CD4-positive, alpha-beta T cell (primary cell): Measurements from ENCODE around the gene PRRT1. TPM values are rescaled to one million over a fixed set of nuclear protein-coding genes. Genes with fewer than 3 reads are reported as not detected.

Experiments
- ATAC-seq: fragments of 200-7000 bp; cut with Tn5 transposase; one replicate; pipeline ENCODE4 v1.10.0; 2022; ENCODE audit warnings: mild to moderate bottlenecking; ENCODE audit not compliant: poor library complexity
- CTCF ChIA-PET: fragments of 350-600 bp; sonication (Branson Sonifier 250); formaldehyde crosslinking; loops from one replicate; lab custom pipeline; 2021; ENCODE audit warnings: antibody characterized with exemption, inconsistent platforms; lab: Charles Lee
- POLR2A ChIA-PET: fragments of 350-600 bp; sonication (Branson Sonifier 250); formaldehyde crosslinking; loops from one replicate; lab custom pipeline; 2021; ENCODE audit warnings: antibody characterized with exemption, inconsistent platforms; lab: Charles Lee
- DNase-seq, 14 experiments: peaks; one replicate each; pipeline ENCODE4 v3.0.0-alpha.2; 2013 to 2020; ENCODE audit warnings: mixed read lengths in 2 of 14
- H3K27ac ChIP-seq, 2 donors: one replicate each; pipeline versions ENCODE4 v1.5.1 to v1.7.0; 2013; ENCODE audit warnings: low read length in 2 of 2, low read depth in 1 of 2, mild to moderate bottlenecking in 1 of 2
- H3K27me3 ChIP-seq, 2 experiments: 1 replicate in 1 of 2; 2 replicates in 1 of 2; pipeline versions ENCODE4 v1.6.1 to v1.7.0; 2013; ENCODE audit warnings: low read length in 2 of 2, control low read depth in 1 of 2, mild to moderate bottlenecking in 1 of 2, moderate library complexity in 1 of 2; ENCODE audit not compliant: insufficient read depth in 2 of 2, control insufficient read depth in 1 of 2
- H3K36me3 ChIP-seq: one replicate; pipeline ENCODE4 v1.6.1; 2013; ENCODE audit warnings: low read length, control low read depth; ENCODE audit not compliant: insufficient read depth
- H3K4me1 ChIP-seq: one replicate; pipeline ENCODE4 v1.6.1; 2013; ENCODE audit warnings: low read length, control low read depth; ENCODE audit not compliant: insufficient read depth
- H3K4me3 ChIP-seq: one replicate; pipeline ENCODE4 v1.5.1; 2013; ENCODE audit warnings: mild to moderate bottlenecking, low read length, moderate library complexity
- H3K9me3 ChIP-seq, 2 experiments: 1 replicate in 1 of 2; 2 replicates in 1 of 2; pipeline versions ENCODE4 v1.6.1 to v1.7.0; 2013; ENCODE audit warnings: low read length in 2 of 2, mild to moderate bottlenecking in 2 of 2, control low read depth in 1 of 2, moderate library complexity in 1 of 2; ENCODE audit not compliant: control insufficient read depth in 1 of 2, insufficient read depth in 1 of 2
- H3K27ac Mint-ChIP-seq: one replicate; pipeline ENCODE4 v1.8.0; 2020; ENCODE audit warnings: mixed read lengths
- H3K27me3 Mint-ChIP-seq: one replicate; pipeline ENCODE4 v1.8.0; 2021; ENCODE audit warnings: mixed read lengths
- H3K36me3 Mint-ChIP-seq: one replicate; pipeline ENCODE4 v1.8.0; 2021; ENCODE audit warnings: low read depth, mixed read lengths
- H3K4me1 Mint-ChIP-seq: one replicate; pipeline ENCODE4 v1.8.0; 2021; ENCODE audit warnings: low read depth, mixed read lengths
- H3K4me3 Mint-ChIP-seq: one replicate; pipeline ENCODE4 v1.8.0; 2020; ENCODE audit warnings: mild to moderate bottlenecking, mixed read lengths
- H3K9me3 Mint-ChIP-seq: one replicate; pipeline ENCODE4 v1.8.0; 2020; ENCODE audit warnings: mixed read lengths
- CTCF ChIP-seq: fragments of 200-600 bp; IDR thresholded peaks from one replicate; pipeline ENCODE4 v1.8.0; 2022; ENCODE audit warnings: antibody characterized with exemption, mild to moderate bottlenecking
- intact Hi-C, 2 experiments: fragments of 100-400 bp; cut with DNase I in 1 of 2; cut with micrococcal nuclease in 1 of 2; formaldehyde crosslinking; loops; one replicate each; pipeline versions ENCODE4 v1.15.1 to v1.9.0; 2023 to 2025; cut with DNase I, micrococcal nuclease
- total RNA-seq, 174 experiments: library from RNA in 2 of 174; stranded (reverse) in 2 of 174; gene quantifications; one replicate each; pipeline ENCODE4 v1.2.3 and lab custom pipeline; 2021 to 2026

The PRRT1 gene
- total RNA-seq, 2 experiments from 2014 or later, result 2.6 to 3.2 TPM

GRCh38 chr6:32149932-32150870 is 1.5 kb downstream of the PRRT1 start:
- no peaks in the 10 kb centered on the region for H3K36me3 ChIP-seq
- peaks cover 32% of the 10 kb centered on the region for H3K27me3 Mint-ChIP-seq
- peak overlapping the region; percentile 73 for H3K27ac Mint-ChIP-seq
- H3K4me1 Mint-ChIP-seq, result peaks cover 65% of the 10 kb centered on the region
- peaks cover 0 to 11% of the 10 kb centered on the region in 2 experiments for H3K9me3 ChIP-seq
- H3K9me3 Mint-ChIP-seq, result no peaks in the 10 kb centered on the region
- H3K4me3 Mint-ChIP-seq, result peak overlapping the region; percentile 76
- H3K27me3 ChIP-seq, result peaks cover 11 to 26% of the 10 kb centered on the region in 2 experiments
- intact Hi-C loops, result loop anchor here (5.0 to 10.0 kb wide), 2 partner anchors 42 to 105 kb away; partner anchors contain the start of genes GPSM3 (in 1 of the 2) and PBX2 (in 1 of the 2)
- ChIA-PET CTCF (interaction anchor here (1.8 kb wide), 1 partner anchor 45 kb away, joined by 4 read pairs; no protein-coding TSS in a partner anchor), POLR2A (interaction anchor here (1.0 to 2.2 kb wide), 2 partner anchors 19 to 45 kb away, joined by 4 to 8 read pairs; partner anchors contain the start of gene FKBPL)
- no peak overlapping the region for H3K4me3 ChIP-seq
- no peak for TF ChIP-seq CTCF
- H3K36me3 Mint-ChIP-seq, result peaks cover 15% of the 10 kb centered on the region
- DNase-seq, result peak in 1 of 14 experiments; percentile 9
- H3K4me1 ChIP-seq, result peaks cover 62% of the 10 kb centered on the region
- H3K27ac ChIP-seq, result no peak overlapping the region
- ATAC-seq, result no peak

GRCh38 chr6:32149092-32149755 is 2.5 kb downstream of the PRRT1 start:
- peak overlapping the region; percentile 86 for H3K27ac Mint-ChIP-seq
- no peak overlapping the region for H3K27ac ChIP-seq

More at GRCh38 chr6:32149092-32149755, 2.5 kb downstream of the PRRT1 start:
- CTCF ChIA-PET, result interaction anchor here (1.0 to 1.7 kb wide), 4 partner anchors 13 to 96 kb away, joined by 3 to 5 read pairs (median 4); no protein-coding TSS in a partner anchor
- H3K4me1 ChIP-seq, result peaks cover 53% of the 10 kb centered on the region
- H3K27me3 ChIP-seq, result peaks cover 11 to 26% of the 10 kb centered on the region in 2 experiments
- Mint-ChIP-seq H3K27me3 (peaks cover 32% of the 10 kb centered on the region), H3K9me3 (no peaks in the 10 kb centered on the region), H3K4me1 (peaks cover 56% of the 10 kb centered on the region), H3K36me3 (peaks cover 8% of the 10 kb centered on the region), H3K4me3 (peak overlapping the region; percentile 94)
- ATAC-seq (peak; percentile 14), DNase-seq (peak in 1 of 14 experiments; percentile 38)
- intact Hi-C loops, result loop anchor here in 1 of 2 experiments (5.0 kb wide), 1 partner anchor 43 kb away; the partner anchor contains the start of genes GPSM3 and PBX2
- TF ChIP-seq CTCF, result no peak
- peak overlapping the region; percentile 53 for H3K4me3 ChIP-seq
- peaks cover 0 to 11% of the 10 kb centered on the region in 2 experiments for H3K9me3 ChIP-seq
- H3K36me3 ChIP-seq, result no peaks in the 10 kb centered on the region
- POLR2A ChIA-PET, result interaction anchor here (1.1 to 1.2 kb wide), 2 partner anchors 22 to 46 kb away, joined by 3 read pairs; partner anchors contain the start of gene ATF6B
